HepG2 (cell line): ENCODE measurements around the gene FGD3. TPM values are rescaled to one million over a fixed set of nuclear protein-coding genes. Genes with fewer than 3 reads are reported as not detected.

Experiments used
- ATAC-seq: fragments of 200-7000 bp; cut with Tn5 transposase; 3 replicates; pipeline ENCODE4 v1.9.1; 2020; ENCODE audit warnings: mild to moderate bottlenecking, moderate library complexity
- BruUV-seq: library from RNA; stranded (reverse); fragments of 400-500 nt; replicated peaks from 2 replicates; lab custom pipeline; 2021; lab: Mats Ljungman, UMichigan
- CTCF ChIA-PET: fragments of 300-600 bp; formaldehyde crosslinking; extraction: SDS; loops from one replicate; lab custom pipeline; 2021; ENCODE audit warnings: low total read pairs, inconsistent platforms, low intra/inter-chr PET ratio; lab: Yijun Ruan, JAX
- POLR2A ChIA-PET: fragments of 350-600 bp; sonication (Branson Sonifier 250); formaldehyde crosslinking; loops from one replicate; lab custom pipeline; 2020; ENCODE audit warnings: antibody characterized with exemption, inconsistent platforms; lab: Yijun Ruan, JAX
- DNase-seq: peaks from one replicate; pipeline ENCODE4 v3.0.0-alpha.2; 2015; ENCODE audit warnings: low spot score
- FAIRE-seq: peaks from 3 replicates; lab custom pipeline; 2011; peaks lifted over from hg19 to GRCh38; lab: Jason Lieb, UNC
- H2AFZ ChIP-seq: one replicate; pipeline ENCODE4 v1.6.1; 2011; ENCODE audit warnings: low read length, inconsistent platforms
- H3K27ac ChIP-seq: fragments of 300-600 bp; 3 replicates; pipeline ENCODE4 v1.8.0; 2011; ENCODE audit warnings: mixed run types, mild to moderate bottlenecking, mixed read lengths, low read length, inconsistent platforms; ENCODE audit not compliant: insufficient read depth; ENCODE audit errors: extremely low read length
- H3K27me3 ChIP-seq, 2 experiments: fragments of 200-600 bp in 1 of 2; 2 replicates in 1 of 2; 3 replicates in 1 of 2; pipeline versions ENCODE4 v1.6.0 to v1.8.0; 2011; ENCODE audit warnings: low read length in 2 of 2, mild to moderate bottlenecking in 2 of 2, moderate library complexity in 2 of 2, inconsistent platforms in 1 of 2; ENCODE audit not compliant: insufficient read depth in 2 of 2, control insufficient read depth in 1 of 2
- H3K36me3 ChIP-seq, 2 experiments: fragments of 200-600 bp in 1 of 2; replicated peaks in 1 of 2; 2 replicates in 1 of 2; 3 replicates in 1 of 2; pipeline versions ENCODE4 v1.5.1 to v1.8.0; 2011; ENCODE audit warnings: low read length in 2 of 2, inconsistent platforms in 1 of 2; ENCODE audit not compliant: insufficient read depth in 2 of 2, control insufficient read depth in 1 of 2
- H3K4me1 ChIP-seq: 2 replicates; pipeline ENCODE4 v1.5.1; 2012; ENCODE audit warnings: low read length, inconsistent platforms; ENCODE audit not compliant: insufficient read depth
- H3K4me2 ChIP-seq: 2 replicates; pipeline ENCODE4 v1.6.0; 2011; ENCODE audit warnings: low read depth, low read length, inconsistent platforms
- H3K4me3 ChIP-seq, 3 experiments: fragments of 200-600 bp in 1 of 3; sonication (generic), shearing (Covaris generic) in 1 of 3; replicated peaks in 1 of 3; 2 replicates each; pipeline ENCODE4 v1.5.1; 2011 to 2016; ENCODE audit warnings: low read length in 3 of 3, inconsistent platforms in 2 of 3, low read depth in 2 of 3, mild to moderate bottlenecking in 2 of 3, control low read depth in 1 of 3, mixed read lengths in 1 of 3; ENCODE audit not compliant: insufficient read depth in 1 of 3
- H3K79me2 ChIP-seq: one replicate; pipeline ENCODE4 v1.6.1; 2011; ENCODE audit warnings: low read length, inconsistent platforms; ENCODE audit not compliant: insufficient read depth
- H3K9ac ChIP-seq: 2 replicates; pipeline ENCODE4 v1.6.0; 2011; ENCODE audit warnings: mild to moderate bottlenecking, low read depth, low read length, inconsistent platforms; ENCODE audit not compliant: insufficient read depth
- H3K9me3 ChIP-seq: 2 replicates; pipeline ENCODE4 v1.5.1; 2012; ENCODE audit warnings: mild to moderate bottlenecking, low read length
- H4K20me1 ChIP-seq: 2 replicates; pipeline ENCODE4 v1.6.0; 2011; ENCODE audit warnings: inconsistent platforms, mild to moderate bottlenecking, low read length, moderate library complexity; ENCODE audit not compliant: insufficient read depth
- CTCF ChIP-seq: sonication (generic); formaldehyde crosslinking; IDR thresholded peaks from 2 replicates; pipeline ENCODE4 v1.5.0; 2020; ENCODE audit warnings: mild to moderate bottlenecking, missing genetic modification reagents, moderate library complexity
- KDM2A ChIP-seq: sonication (generic); formaldehyde crosslinking; IDR thresholded peaks from 2 replicates; pipeline ENCODE4 v1.4.0; 2020; ENCODE audit warnings: low read depth, missing genetic modification reagents, borderline replicate concordance
- NFKB2 ChIP-seq: sonication (generic); formaldehyde crosslinking; IDR thresholded peaks from 2 replicates; pipeline ENCODE4 v1.4.0; 2020; ENCODE audit warnings: missing genetic modification reagents, borderline replicate concordance
- POLR2G ChIP-seq: fragments of 200-400 bp; formaldehyde crosslinking; IDR thresholded peaks from 2 replicates; pipeline ENCODE4 v1.6.1; 2018; ENCODE audit warnings: mild to moderate bottlenecking, low read depth, low read length, moderate library complexity
- RAD21 ChIP-seq: fragments of 450-650 bp; formaldehyde crosslinking; IDR thresholded peaks from 2 replicates; pipeline ENCODE4 v1.5.0; 2020; ENCODE audit warnings: mild to moderate bottlenecking
- RXRA ChIP-seq: sonication (generic); formaldehyde crosslinking; IDR thresholded peaks from 2 replicates; pipeline ENCODE4 v1.5.1; 2020; ENCODE audit warnings: missing genetic modification reagents
- TFDP2 ChIP-seq: sonication (generic); formaldehyde crosslinking; IDR thresholded peaks from 2 replicates; pipeline ENCODE4 v1.4.0; 2020; ENCODE audit warnings: missing genetic modification reagents
- ZMYM4 ChIP-seq: sonication (generic); formaldehyde crosslinking; IDR thresholded peaks from 2 replicates; pipeline ENCODE4 v1.8.1; 2023; ENCODE audit warnings: mild to moderate bottlenecking, missing genetic modification reagents
- ZNF121 ChIP-seq: sonication (generic); formaldehyde crosslinking; IDR thresholded peaks from 2 replicates; pipeline ENCODE4 v1.5.0; 2020; ENCODE audit warnings: mild to moderate bottlenecking, missing genetic modification reagents
- ZNF598 ChIP-seq: sonication (generic); formaldehyde crosslinking; IDR thresholded peaks from 2 replicates; pipeline ENCODE4 v1.5.1; 2020; ENCODE audit warnings: mild to moderate bottlenecking, missing genetic modification reagents, borderline replicate concordance
- ZNF687 ChIP-seq: sonication (generic); formaldehyde crosslinking; IDR thresholded peaks from 2 replicates; pipeline ENCODE4 v1.5.1; 2020; ENCODE audit warnings: mild to moderate bottlenecking, missing genetic modification reagents, moderate library complexity
- ZNF788 ChIP-seq: sonication (generic); formaldehyde crosslinking; IDR thresholded peaks from 2 replicates; pipeline ENCODE4 v1.5.0; 2020; ENCODE audit warnings: mild to moderate bottlenecking, missing genetic modification reagents, borderline replicate concordance
- WGBS: methylation state at CpG from one replicate; pipeline ENCODE4 v1.1.6; 2017; ENCODE audit warnings: low lambda C conversion rate; 5-methylcytosine and 5-hydroxymethylcytosine counted together
- in situ Hi-C: cut with HindIII; loops from 2 replicates; pipeline ENCODE4 v1.10.0; 2017; ENCODE audit warnings: low pct_unique_long_range_greater_than_20kb; ENCODE audit not compliant: extremely low pct_ligation_motif_present
- intact Hi-C: fragments of 100-400 bp; cut with micrococcal nuclease; formaldehyde crosslinking; loops from one replicate; pipeline ENCODE4 v1.10.0; 2022; ENCODE audit not compliant: unreplicated experiment
- polyA plus RNA-seq, 8 experiments: library from polyadenylated mRNA; depleted of rRNA in 3 of 8; stranded (reverse) in 7 of 8; unstranded in 1 of 8; fragments of >200 nt; fragmentation: Illumina TruSeq in 4 of 8; extraction: Trizol in 4 of 8; gene quantifications; 2 replicates each; pipeline versions ENCODE4 v1.2.1 to v1.2.3, GENCODE V29; 2011 to 2016; ENCODE audit warnings: low read depth in 4 of 8, missing spikeins in 1 of 8, mixed read lengths in 1 of 8; ENCODE audit not compliant: insufficient read depth in 1 of 8
- total RNA-seq, 5 experiments: library from RNA; depleted of rRNA; stranded (reverse); fragments of >200 nt; fragmentation: Illumina TruSeq; extraction: Trizol; gene quantifications; 2 replicates each; pipeline ENCODE4 v1.2.3, GENCODE V29; 2016; ENCODE audit warnings: low read depth in 1 of 5
- TF ChIP-seq, protein P1 (sequence below): sonication (generic); formaldehyde crosslinking; IDR thresholded peaks from 2 replicates; pipeline ENCODE4 v1.5.0; 2020; ENCODE audit warnings: missing genetic modification reagents

Gene FGD3
- total and polyA plus RNA-seq, 2 of the 13 experiments (the other 11 are each of a cell fraction or from before 2014, with no cell fraction given) = 0.53 to 1.1 TPM

GRCh38 chr9:93003552-93004407 lies 56.5 kb downstream of the FGD3 start:
- Histone ChIP-seq H3K27me3 (no peaks in the 10 kb centered on the region), H3K4me3 (no peak overlapping the region), H3K4me1 (peaks cover 15% of the 10 kb centered on the region), H3K27ac (no peak overlapping the region), H3K9ac (no peak overlapping the region), H4K20me1 (no peaks in the 10 kb centered on the region), H3K79me2 (no peaks in the 10 kb centered on the region), H2AFZ (no peak overlapping the region), H3K4me2 (peak overlapping the region; percentile 64), H3K36me3 (no peaks in the 10 kb centered on the region), H3K9me3 (no peaks in the 10 kb centered on the region)
- intact Hi-C loops = loop anchor here (5.0 kb wide), 2 partner anchors 54 to 104 kb away; partner anchors contain the start of gene SUSD3
- ChIA-PET CTCF (interaction anchor here (1.1 to 1.6 kb wide), 2 partner anchors 105 to 109 kb away, joined by 3 to 4 read pairs; no protein-coding TSS in a partner anchor), POLR2A (interaction anchor here (1.4 kb wide), 1 partner anchor 56 kb away, joined by 3 read pairs; no protein-coding TSS in a partner anchor)
- ATAC-seq (peak; percentile 95), FAIRE-seq (peak; percentile 87), DNase-seq (peak; percentile 41)
- in situ Hi-C loops = no loop called here
- WGBS = 42% methylated on average over 28 of the region's 28 CpGs
- BruUV-seq = no TSS peak
- peak; percentile 31; the same call in 1 of the 2 replicates for TF ChIP-seq ZNF788 (CRISPR knock-in tag)
- TF ChIP-seq, protein P1, sequence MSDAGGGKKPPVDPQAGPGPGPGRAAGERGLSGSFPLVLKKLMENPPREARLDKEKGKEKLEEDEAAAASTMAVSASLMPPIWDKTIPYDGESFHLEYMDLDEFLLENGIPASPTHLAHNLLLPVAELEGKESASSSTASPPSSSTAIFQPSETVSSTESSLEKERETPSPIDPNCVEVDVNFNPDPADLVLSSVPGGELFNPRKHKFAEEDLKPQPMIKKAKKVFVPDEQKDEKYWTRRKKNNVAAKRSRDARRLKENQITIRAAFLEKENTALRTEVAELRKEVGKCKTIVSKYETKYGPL = no peak
- 0 out of 2 replicates have a peak, but pooled peaks have one; percentile 28 for TF ChIP-seq TFDP2 (CRISPR knock-in tag)
- 0 out of 2 replicates have a peak, but pooled peaks have one; percentile 28 for TF ChIP-seq RXRA
- peak; percentile 51; the same call in 1 of the 2 replicates for TF ChIP-seq NFKB2
- peak; percentile 73 for TF ChIP-seq RAD21 (CRISPR knock-in tag)
- TF ChIP-seq ZNF687 (CRISPR knock-in tag) = peak; percentile 60
- peak; percentile 50; the same call in 1 of the 2 replicates for TF ChIP-seq KDM2A
- no peak for TF ChIP-seq ZNF121 (CRISPR knock-in tag)
- TF ChIP-seq POLR2G = no peak
- TF ChIP-seq ZNF598 (CRISPR knock-in tag) = 0 out of 2 replicates have a peak, but pooled peaks have one; percentile 22
- peak; percentile 88 for TF ChIP-seq CTCF (CRISPR knock-in tag)
- 0 out of 2 replicates have a peak, but pooled peaks have one; percentile 44 for TF ChIP-seq ZMYM4
